Neural cell (in vitro differentiated cells): Measurements from ENCODE around the gene COL18A1.

Source experiments
- EP300 ChIP-seq: fragments of 450-650 bp; conservative IDR thresholded peaks from 2 replicates; pipeline ENCODE4 v1.6.1; 2014; ENCODE audit warnings: antibody characterized with exemption, mild to moderate bottlenecking, moderate library complexity; ENCODE audit not compliant: poor library complexity, severe bottlenecking
- EZH2 ChIP-seq: fragments of 200-600, 300-800 bp; shearing (Covaris generic), sonication (generic); IDR thresholded peaks from 2 replicates; pipeline ENCODE4 v1.6.1; 2014; ENCODE audit warnings: antibody characterized with exemption, low read length, borderline replicate concordance, mild to moderate bottlenecking; ENCODE audit not compliant: insufficient read depth, poor library complexity, severe bottlenecking
- POLR2AphosphoS5 ChIP-seq: IDR thresholded peaks from 2 replicates; pipeline ENCODE4 v1.6.1; 2012
- RAD21 ChIP-seq: fragments of 450-650 bp; conservative IDR thresholded peaks from 2 replicates; pipeline ENCODE4 v1.6.1; 2014; ENCODE audit warnings: antibody characterized with exemption, mild to moderate bottlenecking, moderate library complexity
- SMC3 ChIP-seq: fragments of 450-650 bp; conservative IDR thresholded peaks from 2 replicates; pipeline ENCODE4 v1.6.1; 2014; ENCODE audit warnings: antibody characterized with exemption, mild to moderate bottlenecking, moderate library complexity; ENCODE audit not compliant: poor library complexity
- TAF1 ChIP-seq: IDR thresholded peaks from 2 replicates; pipeline ENCODE4 v1.6.1; 2012; ENCODE audit warnings: low read depth
- TF ChIP-seq, protein P1 (sequence below): fragments of 450-650 bp; IDR thresholded peaks from 2 replicates; pipeline ENCODE4 v1.5.1; 2014; ENCODE audit warnings: antibody characterized with exemption, mild to moderate bottlenecking, moderate library complexity; ENCODE audit not compliant: poor library complexity, severe bottlenecking
- TF ChIP-seq, protein P2 (sequence below): IDR thresholded peaks from 2 replicates; pipeline ENCODE4 v1.6.1; 2012; ENCODE audit warnings: borderline replicate concordance

DNA sequence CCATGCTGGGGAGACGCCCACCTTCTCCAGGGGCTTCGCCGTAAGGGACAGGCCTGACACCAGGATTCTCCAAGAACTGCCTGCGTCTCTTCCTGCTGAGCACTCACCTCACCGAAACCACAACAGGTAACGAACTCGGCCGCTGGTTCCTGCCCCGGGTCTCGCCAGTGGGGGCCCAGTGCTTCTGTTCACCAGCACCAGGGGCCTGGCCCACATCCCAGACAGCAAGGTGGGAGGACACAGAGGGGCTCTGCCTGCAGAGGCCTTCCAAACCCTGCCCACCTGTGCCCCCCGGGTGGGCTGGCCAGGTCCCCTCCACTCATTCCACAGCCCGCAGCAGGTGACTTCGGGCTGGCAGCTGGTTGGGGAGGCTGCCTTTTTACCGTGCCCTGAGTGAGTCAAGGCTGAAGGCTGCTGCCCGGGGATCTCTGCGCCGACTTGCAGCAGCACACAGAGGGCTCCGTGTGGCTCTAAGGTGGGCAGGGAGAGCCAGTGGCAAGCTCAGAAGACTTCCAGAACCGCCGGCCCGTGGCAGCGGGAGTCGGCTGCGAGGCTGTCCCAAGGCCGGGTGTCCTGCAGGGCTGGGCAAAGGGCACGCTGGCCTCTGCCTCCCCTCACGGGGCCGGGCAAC is 14.7 kb upstream of the COL18A1 start:
- TF ChIP-seq EZH2 (no peak), TAF1 (no peak), POLR2AphosphoS5 (no peak), EP300 (no peak), RAD21 (no peak), SMC3 (no peak)
- TF ChIP-seq, protein P1, sequence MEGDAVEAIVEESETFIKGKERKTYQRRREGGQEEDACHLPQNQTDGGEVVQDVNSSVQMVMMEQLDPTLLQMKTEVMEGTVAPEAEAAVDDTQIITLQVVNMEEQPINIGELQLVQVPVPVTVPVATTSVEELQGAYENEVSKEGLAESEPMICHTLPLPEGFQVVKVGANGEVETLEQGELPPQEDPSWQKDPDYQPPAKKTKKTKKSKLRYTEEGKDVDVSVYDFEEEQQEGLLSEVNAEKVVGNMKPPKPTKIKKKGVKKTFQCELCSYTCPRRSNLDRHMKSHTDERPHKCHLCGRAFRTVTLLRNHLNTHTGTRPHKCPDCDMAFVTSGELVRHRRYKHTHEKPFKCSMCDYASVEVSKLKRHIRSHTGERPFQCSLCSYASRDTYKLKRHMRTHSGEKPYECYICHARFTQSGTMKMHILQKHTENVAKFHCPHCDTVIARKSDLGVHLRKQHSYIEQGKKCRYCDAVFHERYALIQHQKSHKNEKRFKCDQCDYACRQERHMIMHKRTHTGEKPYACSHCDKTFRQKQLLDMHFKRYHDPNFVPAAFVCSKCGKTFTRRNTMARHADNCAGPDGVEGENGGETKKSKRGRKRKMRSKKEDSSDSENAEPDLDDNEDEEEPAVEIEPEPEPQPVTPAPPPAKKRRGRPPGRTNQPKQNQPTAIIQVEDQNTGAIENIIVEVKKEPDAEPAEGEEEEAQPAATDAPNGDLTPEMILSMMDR, result no peak
- TF ChIP-seq, protein P2, sequence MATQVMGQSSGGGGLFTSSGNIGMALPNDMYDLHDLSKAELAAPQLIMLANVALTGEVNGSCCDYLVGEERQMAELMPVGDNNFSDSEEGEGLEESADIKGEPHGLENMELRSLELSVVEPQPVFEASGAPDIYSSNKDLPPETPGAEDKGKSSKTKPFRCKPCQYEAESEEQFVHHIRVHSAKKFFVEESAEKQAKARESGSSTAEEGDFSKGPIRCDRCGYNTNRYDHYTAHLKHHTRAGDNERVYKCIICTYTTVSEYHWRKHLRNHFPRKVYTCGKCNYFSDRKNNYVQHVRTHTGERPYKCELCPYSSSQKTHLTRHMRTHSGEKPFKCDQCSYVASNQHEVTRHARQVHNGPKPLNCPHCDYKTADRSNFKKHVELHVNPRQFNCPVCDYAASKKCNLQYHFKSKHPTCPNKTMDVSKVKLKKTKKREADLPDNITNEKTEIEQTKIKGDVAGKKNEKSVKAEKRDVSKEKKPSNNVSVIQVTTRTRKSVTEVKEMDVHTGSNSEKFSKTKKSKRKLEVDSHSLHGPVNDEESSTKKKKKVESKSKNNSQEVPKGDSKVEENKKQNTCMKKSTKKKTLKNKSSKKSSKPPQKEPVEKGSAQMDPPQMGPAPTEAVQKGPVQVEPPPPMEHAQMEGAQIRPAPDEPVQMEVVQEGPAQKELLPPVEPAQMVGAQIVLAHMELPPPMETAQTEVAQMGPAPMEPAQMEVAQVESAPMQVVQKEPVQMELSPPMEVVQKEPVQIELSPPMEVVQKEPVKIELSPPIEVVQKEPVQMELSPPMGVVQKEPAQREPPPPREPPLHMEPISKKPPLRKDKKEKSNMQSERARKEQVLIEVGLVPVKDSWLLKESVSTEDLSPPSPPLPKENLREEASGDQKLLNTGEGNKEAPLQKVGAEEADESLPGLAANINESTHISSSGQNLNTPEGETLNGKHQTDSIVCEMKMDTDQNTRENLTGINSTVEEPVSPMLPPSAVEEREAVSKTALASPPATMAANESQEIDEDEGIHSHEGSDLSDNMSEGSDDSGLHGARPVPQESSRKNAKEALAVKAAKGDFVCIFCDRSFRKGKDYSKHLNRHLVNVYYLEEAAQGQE, result no peak
